ENCODE results near the gene AVEN.

AVEN gene

DNA sequence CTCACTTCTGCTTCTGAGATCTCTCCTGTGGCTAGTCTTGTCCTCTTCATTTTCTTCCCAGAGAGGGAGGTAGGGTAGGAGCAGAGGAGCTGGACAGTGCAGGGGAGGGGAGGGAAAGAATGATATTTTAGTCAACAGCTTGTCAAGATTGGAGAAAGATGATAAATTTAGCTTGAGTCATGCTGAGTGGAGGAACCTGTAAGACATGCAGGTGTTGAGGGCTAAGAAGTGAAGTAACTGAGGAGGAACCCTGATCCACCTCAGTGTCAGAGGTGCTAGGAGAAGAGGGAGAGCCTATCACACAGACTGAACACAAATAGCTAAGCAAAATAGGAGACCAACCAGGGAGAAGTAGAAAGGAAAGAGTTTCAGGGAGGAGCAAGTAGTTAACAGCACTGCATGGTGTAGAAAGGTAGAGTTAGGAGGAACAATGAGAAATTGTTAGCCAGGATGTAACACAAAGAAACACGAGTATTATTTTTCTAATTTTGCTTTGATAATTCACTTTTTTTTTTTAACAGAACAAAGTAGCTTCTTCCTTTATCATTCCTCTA is 178.9 kb downstream of the AVEN start:
- H3K14ac ChIP-seq (ENCODE audit: low read length): no peak overlapping the region
- no peak overlapping the region for H2BK5ac ChIP-seq (ENCODE audit: low read depth, low read length, poor library complexity)
- H3K9ac ChIP-seq (ENCODE audit: low read length): no peak overlapping the region
- no peaks in the 10 kb centered on the region for H3K79me1 ChIP-seq (ENCODE audit: low read length)
- H3K23ac ChIP-seq (ENCODE audit: low read length): no peak overlapping the region
- H3K9me3 ChIP-seq (ENCODE audit: insufficient read depth, low read depth, low read length): no peaks in the 10 kb centered on the region
- peaks cover 0 to 8% of the 10 kb centered on the region in 2 experiments for H3K4me1 ChIP-seq (ENCODE audit: control insufficient read depth in 1 of 2, insufficient read depth in 2 of 2, low read length in 2 of 2)
- WGBS (ENCODE audit: extremely low coverage, insufficient coverage, insufficient read length): no CpG with 5 or more reads among the region's 1 CpG
- H3K4ac ChIP-seq (ENCODE audit: low read depth, low read length): no peak overlapping the region
- no peak overlapping the region for H3K18ac ChIP-seq (ENCODE audit: low read length)
- no peak overlapping the region for H3K4me2 ChIP-seq (ENCODE audit: low read length)
- no peak overlapping the region for H4K91ac ChIP-seq (ENCODE audit: low read depth, low read length)
- DNase-seq: peak; percentile 70 to 87
- no peak overlapping the region for H4K12ac ChIP-seq (ENCODE audit: low read depth, low read length)
- no peak overlapping the region for H3K27ac ChIP-seq (ENCODE audit: low read depth, low read length)
- H2BK120ac ChIP-seq (ENCODE audit: insufficient read depth, low read length, poor library complexity): no peak overlapping the region
- no peak overlapping the region for H2BK12ac ChIP-seq (ENCODE audit: low read length)
- no peak overlapping the region for H2AFZ ChIP-seq (ENCODE audit: insufficient read depth, low read length, poor library complexity)
- H3K4me3 ChIP-seq (ENCODE audit: low read depth, low read length): no peak overlapping the region
- no peaks in the 10 kb centered on the region for H3K79me2 ChIP-seq (ENCODE audit: control insufficient read depth, insufficient read depth, low read length, poor library complexity)
- peaks cover 2 to 10% of the 10 kb centered on the region in 2 experiments for H3K36me3 ChIP-seq (ENCODE audit: control insufficient read depth in 1 of 2, insufficient read depth in 2 of 2, low read length in 2 of 2)
- H4K8ac ChIP-seq (ENCODE audit: low read depth, low read length): no peak overlapping the region
- H2AK5ac ChIP-seq (ENCODE audit: low read length): no peak overlapping the region
- H3K27me3 ChIP-seq (ENCODE audit: insufficient read depth, low read length): no peaks in the 10 kb centered on the region

DNA sequence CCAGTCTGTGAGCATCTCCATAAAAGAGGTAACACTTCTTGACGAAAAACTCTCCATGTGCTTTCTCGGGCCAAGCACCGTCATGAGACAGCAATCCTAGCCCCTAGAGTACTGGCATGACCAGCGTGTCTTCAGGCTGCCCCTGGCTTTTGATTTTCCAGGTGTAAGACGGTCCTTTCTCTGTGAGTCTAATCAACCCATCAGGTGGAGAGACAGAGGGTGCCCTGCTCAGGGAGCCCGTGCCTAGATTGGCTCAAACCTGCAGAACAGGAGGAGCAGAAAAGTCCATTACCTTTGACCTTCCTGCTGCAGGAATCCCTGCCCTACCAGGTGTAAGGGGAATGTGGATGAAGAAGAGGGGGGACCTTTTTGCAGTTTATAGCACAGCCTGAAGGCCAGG is 180.2 kb downstream of the AVEN start:
- DNase-seq: peak; percentile 4 to 59
- H3K23ac ChIP-seq (ENCODE audit: low read length): no peak overlapping the region
- H3K18ac ChIP-seq (ENCODE audit: low read length): no peak overlapping the region
- H3K9ac ChIP-seq (ENCODE audit: low read length): no peak overlapping the region
- H3K27ac ChIP-seq (ENCODE audit: low read depth, low read length): no peak overlapping the region
- no peak overlapping the region for H3K4me2 ChIP-seq (ENCODE audit: low read length)
- H2AFZ ChIP-seq (ENCODE audit: insufficient read depth, low read length, poor library complexity): no peak overlapping the region
- no peak overlapping the region for H3K4me3 ChIP-seq (ENCODE audit: low read depth, low read length)
- peaks cover 2 to 14% of the 10 kb centered on the region in 2 experiments for H3K36me3 ChIP-seq (ENCODE audit: control insufficient read depth in 1 of 2, insufficient read depth in 2 of 2, low read length in 2 of 2)
- H4K8ac ChIP-seq (ENCODE audit: low read depth, low read length): no peak overlapping the region
- no CpG with 5 or more reads among the region's 6 CpGs for WGBS (ENCODE audit: extremely low coverage, insufficient coverage, insufficient read length)
- no peak overlapping the region for H3K14ac ChIP-seq (ENCODE audit: low read length)
- H3K4me1 ChIP-seq (ENCODE audit: control insufficient read depth in 1 of 2, insufficient read depth in 2 of 2, low read length in 2 of 2): peaks cover 0 to 8% of the 10 kb centered on the region in 2 experiments
- H3K79me1 ChIP-seq (ENCODE audit: low read length): no peaks in the 10 kb centered on the region
- no peak overlapping the region for H4K12ac ChIP-seq (ENCODE audit: low read depth, low read length)
- H3K4ac ChIP-seq (ENCODE audit: low read depth, low read length): no peak overlapping the region
- H3K9me3 ChIP-seq (ENCODE audit: insufficient read depth, low read depth, low read length): no peaks in the 10 kb centered on the region
- H3K27me3 ChIP-seq (ENCODE audit: insufficient read depth, low read length): no peaks in the 10 kb centered on the region
- no peak overlapping the region for H2BK120ac ChIP-seq (ENCODE audit: insufficient read depth, low read length, poor library complexity)
- H3K79me2 ChIP-seq (ENCODE audit: control insufficient read depth, insufficient read depth, low read length, poor library complexity): no peaks in the 10 kb centered on the region
- H2BK12ac ChIP-seq (ENCODE audit: low read length): no peak overlapping the region
- H2AK5ac ChIP-seq (ENCODE audit: low read length): no peak overlapping the region
- H2BK5ac ChIP-seq (ENCODE audit: low read depth, low read length, poor library complexity): no peak overlapping the region
- H4K91ac ChIP-seq (ENCODE audit: low read depth, low read length): no peak overlapping the region

DNA sequence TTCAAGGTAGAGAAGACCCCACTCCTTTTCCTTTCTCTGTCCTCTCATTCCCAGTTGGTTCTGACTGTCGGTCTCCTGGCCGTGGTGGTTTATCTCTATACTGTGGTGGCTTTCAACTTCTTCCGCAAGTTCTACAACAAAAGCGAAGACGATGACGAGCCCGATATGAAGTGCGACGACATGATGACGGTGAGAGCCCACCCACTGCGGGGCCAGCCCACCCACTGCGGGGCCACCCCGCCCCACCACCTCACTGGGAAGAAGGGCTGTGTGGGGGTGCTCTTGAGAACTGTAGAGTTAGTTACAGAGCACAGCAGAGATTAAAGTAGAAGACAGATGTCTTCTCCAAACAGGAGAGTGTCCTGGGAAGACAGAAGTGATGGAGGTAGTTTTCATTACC is 181.3 kb downstream of the AVEN start:
- no peak overlapping the region for H2BK120ac ChIP-seq (ENCODE audit: insufficient read depth, low read length, poor library complexity)
- H3K23ac ChIP-seq (ENCODE audit: low read length): no peak overlapping the region
- H3K79me1 ChIP-seq (ENCODE audit: low read length): no peaks in the 10 kb centered on the region
- no peak overlapping the region for H2AFZ ChIP-seq (ENCODE audit: insufficient read depth, low read length, poor library complexity)
- no peak overlapping the region for H4K12ac ChIP-seq (ENCODE audit: low read depth, low read length)
- no peak overlapping the region for H3K4ac ChIP-seq (ENCODE audit: low read depth, low read length)
- H3K9me3 ChIP-seq (ENCODE audit: insufficient read depth, low read depth, low read length): no peaks in the 10 kb centered on the region
- H3K9ac ChIP-seq (ENCODE audit: low read length): no peak overlapping the region
- no peak overlapping the region for H4K91ac ChIP-seq (ENCODE audit: low read depth, low read length)
- no peak overlapping the region for H2AK5ac ChIP-seq (ENCODE audit: low read length)
- no peak overlapping the region for H3K27ac ChIP-seq (ENCODE audit: low read depth, low read length)
- H2BK5ac ChIP-seq (ENCODE audit: low read depth, low read length, poor library complexity): no peak overlapping the region
- WGBS (ENCODE audit: extremely low coverage, insufficient coverage, insufficient read length): no CpG with 5 or more reads among the region's 13 CpGs
- H3K4me2 ChIP-seq (ENCODE audit: low read length): no peak overlapping the region
- H3K18ac ChIP-seq (ENCODE audit: low read length): no peak overlapping the region
- peaks cover 0 to 8% of the 10 kb centered on the region in 2 experiments for H3K4me1 ChIP-seq (ENCODE audit: control insufficient read depth in 1 of 2, insufficient read depth in 2 of 2, low read length in 2 of 2)
- no peak overlapping the region for H3K4me3 ChIP-seq (ENCODE audit: low read depth, low read length)
- peaks cover 2 to 14% of the 10 kb centered on the region in 2 experiments for H3K36me3 ChIP-seq (ENCODE audit: control insufficient read depth in 1 of 2, insufficient read depth in 2 of 2, low read length in 2 of 2)
- H3K27me3 ChIP-seq (ENCODE audit: insufficient read depth, low read length): no peaks in the 10 kb centered on the region
- DNase-seq: no peak
- no peak overlapping the region for H3K14ac ChIP-seq (ENCODE audit: low read length)
- H3K79me2 ChIP-seq (ENCODE audit: control insufficient read depth, insufficient read depth, low read length, poor library complexity): no peaks in the 10 kb centered on the region
- H2BK12ac ChIP-seq (ENCODE audit: low read length): no peak overlapping the region
- no peak overlapping the region for H4K8ac ChIP-seq (ENCODE audit: low read depth, low read length)

DNA sequence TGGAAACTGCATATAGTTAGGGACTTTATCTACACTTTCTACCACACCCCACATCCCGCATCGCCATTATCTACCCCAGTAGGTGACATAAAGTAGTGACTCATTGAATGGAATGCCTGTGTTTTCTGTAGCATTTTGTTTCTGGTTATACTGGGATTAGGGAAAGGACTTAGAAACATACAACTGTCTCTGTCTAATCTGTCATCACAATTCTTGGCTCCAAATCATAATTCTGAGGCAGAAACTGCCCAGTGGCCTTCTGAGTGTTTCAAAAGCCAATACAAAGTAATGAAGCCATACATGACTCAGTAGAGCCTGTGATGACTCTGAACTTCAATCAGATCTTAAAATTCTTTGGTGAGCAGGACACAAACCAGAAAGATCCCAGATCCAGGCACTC is 186.4 kb downstream of the AVEN start:
- Histone ChIP-seq H2AFZ (ENCODE audit: insufficient read depth, low read length, poor library complexity) (no peak overlapping the region), H2AK5ac (ENCODE audit: low read length) (no peak overlapping the region), H3K27ac (ENCODE audit: low read depth, low read length) (no peak overlapping the region), H3K36me3 (ENCODE audit: control insufficient read depth in 1 of 2, insufficient read depth in 2 of 2, low read length in 2 of 2) (peaks cover 5 to 16% of the 10 kb centered on the region in 2 experiments), H4K12ac (ENCODE audit: low read depth, low read length) (no peak overlapping the region), H3K79me2 (ENCODE audit: control insufficient read depth, insufficient read depth, low read length, poor library complexity) (no peaks in the 10 kb centered on the region), H2BK5ac (ENCODE audit: low read depth, low read length, poor library complexity) (no peak overlapping the region), H2BK120ac (ENCODE audit: insufficient read depth, low read length, poor library complexity) (no peak overlapping the region), H3K4me2 (ENCODE audit: low read length) (no peak overlapping the region), H4K91ac (ENCODE audit: low read depth, low read length) (no peak overlapping the region), H3K79me1 (ENCODE audit: low read length) (no peaks in the 10 kb centered on the region), H3K18ac (ENCODE audit: low read length) (no peak overlapping the region), H3K23ac (ENCODE audit: low read length) (no peak overlapping the region), H3K14ac (ENCODE audit: low read length) (no peak overlapping the region), H3K27me3 (ENCODE audit: insufficient read depth, low read length) (no peaks in the 10 kb centered on the region), H3K4ac (ENCODE audit: low read depth, low read length) (no peak overlapping the region), H3K9me3 (ENCODE audit: insufficient read depth, low read depth, low read length) (no peaks in the 10 kb centered on the region), H4K8ac (ENCODE audit: low read depth, low read length) (no peak overlapping the region), H3K4me1 (ENCODE audit: control insufficient read depth in 1 of 2, insufficient read depth in 2 of 2, low read length in 2 of 2) (peaks cover 0 to 4% of the 10 kb centered on the region in 2 experiments), H2BK12ac (ENCODE audit: low read length) (no peak overlapping the region), H3K4me3 (ENCODE audit: low read depth, low read length) (no peak overlapping the region), H3K9ac (ENCODE audit: low read length) (no peak overlapping the region)
- peak; percentile 74 to 95 for DNase-seq
- no CpG with 5 or more reads among the region's 2 CpGs for WGBS (ENCODE audit: extremely low coverage, insufficient coverage, insufficient read length)
